Measurements from ENCODE around the gene PRMT7. TPM values are rescaled to one million over a fixed set of nuclear protein-coding genes. Genes with fewer than 3 reads are reported as not detected.

PRMT7 gene, protein sequence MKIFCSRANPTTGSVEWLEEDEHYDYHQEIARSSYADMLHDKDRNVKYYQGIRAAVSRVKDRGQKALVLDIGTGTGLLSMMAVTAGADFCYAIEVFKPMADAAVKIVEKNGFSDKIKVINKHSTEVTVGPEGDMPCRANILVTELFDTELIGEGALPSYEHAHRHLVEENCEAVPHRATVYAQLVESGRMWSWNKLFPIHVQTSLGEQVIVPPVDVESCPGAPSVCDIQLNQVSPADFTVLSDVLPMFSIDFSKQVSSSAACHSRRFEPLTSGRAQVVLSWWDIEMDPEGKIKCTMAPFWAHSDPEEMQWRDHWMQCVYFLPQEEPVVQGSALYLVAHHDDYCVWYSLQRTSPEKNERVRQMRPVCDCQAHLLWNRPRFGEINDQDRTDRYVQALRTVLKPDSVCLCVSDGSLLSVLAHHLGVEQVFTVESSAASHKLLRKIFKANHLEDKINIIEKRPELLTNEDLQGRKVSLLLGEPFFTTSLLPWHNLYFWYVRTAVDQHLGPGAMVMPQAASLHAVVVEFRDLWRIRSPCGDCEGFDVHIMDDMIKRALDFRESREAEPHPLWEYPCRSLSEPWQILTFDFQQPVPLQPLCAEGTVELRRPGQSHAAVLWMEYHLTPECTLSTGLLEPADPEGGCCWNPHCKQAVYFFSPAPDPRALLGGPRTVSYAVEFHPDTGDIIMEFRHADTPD
- total RNA-seq (33.7 TPM), polyA plus RNA-seq (ENCODE audit: insufficient read depth, low read depth, low replicate concordance) (20.4 TPM)
- long read RNA-seq, donor 1, partial matches to known transcripts = 0 of 2 reads
- long read RNA-seq, donor 1, other reads (novel, unspliced or antisense) = 0 of 2 reads
- long read RNA-seq, donor 2, partial matches to known transcripts = 0 of 2 reads
- long read RNA-seq, donor 2, other reads (novel, unspliced or antisense) = 0 of 2 reads
- long read RNA-seq, donor 3, partial matches to known transcripts = 0 of 3 reads
- long read RNA-seq, donor 3, other reads (novel, unspliced or antisense) = 0 of 3 reads
- long read RNA-seq, donor 4, partial matches to known transcripts = 0 of 2 reads
- long read RNA-seq, donor 4, other reads (novel, unspliced or antisense) = 0 of 2 reads
- long read RNA-seq, donor 5, partial matches to known transcripts = 0 of 1 reads
- long read RNA-seq, donor 5, other reads (novel, unspliced or antisense) = 0 of 1 reads
- long read RNA-seq, donor 6 = 0 reads
- long read RNA-seq, donor 7, partial matches to known transcripts = 5 of 15 reads
- long read RNA-seq, donor 7, other reads (novel, unspliced or antisense) = 9 of 15 reads
- long read RNA-seq, donor 8, partial matches to known transcripts = 0 of 2 reads
- long read RNA-seq, donor 8, other reads (novel, unspliced or antisense) = 0 of 2 reads
- long read RNA-seq, donor 9, partial matches to known transcripts = 0 of 2 reads
- long read RNA-seq, donor 9, other reads (novel, unspliced or antisense) = 0 of 2 reads
- long read RNA-seq, donor 10 = 0 reads

DNA sequence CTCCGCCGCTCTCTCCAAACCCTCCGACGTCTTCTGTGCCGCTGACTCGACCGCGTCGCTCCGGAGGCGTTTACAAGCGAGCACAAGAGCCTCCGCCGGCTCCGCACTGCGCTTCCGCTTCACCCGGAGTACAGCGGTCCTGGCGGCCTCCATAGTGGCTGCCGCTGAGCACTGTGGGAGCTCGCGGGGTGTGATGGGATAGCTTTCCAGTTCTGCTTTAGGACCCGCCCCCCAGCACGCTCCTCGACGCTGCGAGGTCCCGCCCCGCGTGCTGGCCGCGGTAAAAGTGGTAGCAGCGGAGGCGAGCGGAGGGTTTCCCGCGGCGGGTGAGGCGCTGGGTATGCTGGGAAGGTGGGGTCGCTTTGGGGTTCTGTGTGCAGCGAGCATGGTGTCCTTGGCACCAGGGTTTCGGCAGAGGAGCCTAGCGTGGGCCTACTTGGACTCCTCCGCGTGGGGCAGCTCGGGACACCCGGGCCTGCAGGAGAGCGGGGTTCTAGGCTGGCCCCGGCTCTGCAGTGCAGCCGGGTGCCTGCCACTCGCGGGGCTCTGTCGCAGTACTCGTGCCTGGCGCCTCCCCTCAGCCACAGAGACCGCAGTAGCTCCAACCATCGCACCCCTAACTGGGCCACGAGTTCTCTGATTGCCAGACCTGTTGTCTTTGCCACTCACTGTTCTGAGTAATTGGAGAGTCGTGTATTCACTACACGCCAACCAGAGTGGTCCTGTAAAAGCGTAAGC is at the start of gene PRMT7, which contains the start of gene SLC7A6OS:
TSS of gene PRMT7 (plus strand) at position 246 of the 738 bp plus-strand sequence. CDS start 4,961 bp downstream, outside the sequence.
TSS of gene SLC7A6OS (minus strand) at position 173 of the 738 bp plus-strand sequence. CDS start at position 153, 20 bp downstream.
- Histone ChIP-seq H3K27me3 (ENCODE audit: control insufficient read depth, insufficient read depth, low read length) (no peaks in the 10 kb centered on the region), H3K4me1 (ENCODE audit: control insufficient read depth in 2 of 3, insufficient read depth in 2 of 3, low read depth in 1 of 3, low read length in 3 of 3) (peaks cover 0 to 13% (median 7%) of the 10 kb centered on the region in 3 donors), H3K4me3 (ENCODE audit: low read length in 3 of 3) (peak within 1 kb of the TSS; percentile 94 to 99 (median 98)), H3K9me3 (ENCODE audit: control insufficient read depth in 2 of 3, insufficient read depth in 1 of 3, low read length in 3 of 3) (no peaks in the 10 kb centered on the region), H3K36me3 (ENCODE audit: control insufficient read depth in 2 of 3, insufficient read depth in 3 of 3, low read length in 3 of 3) (peaks cover 2 to 15% (median 4%) of the 10 kb centered on the region in 3 donors), H3K9ac (ENCODE audit: low read length in 3 of 3) (peak within 1 kb of the TSS; percentile 68 to 94 (median 94)), H3K27ac (ENCODE audit: low read depth in 2 of 2, low read length in 2 of 2) (peak within 1 kb of the TSS; percentile 57 to 82)
- intact Hi-C loops (cut with DNase I) = loop anchor here (10.0 kb wide), 1 partner anchor 46 kb away; the partner anchor contains the start of gene SLC7A6
- TF ChIP-seq, protein P1, sequence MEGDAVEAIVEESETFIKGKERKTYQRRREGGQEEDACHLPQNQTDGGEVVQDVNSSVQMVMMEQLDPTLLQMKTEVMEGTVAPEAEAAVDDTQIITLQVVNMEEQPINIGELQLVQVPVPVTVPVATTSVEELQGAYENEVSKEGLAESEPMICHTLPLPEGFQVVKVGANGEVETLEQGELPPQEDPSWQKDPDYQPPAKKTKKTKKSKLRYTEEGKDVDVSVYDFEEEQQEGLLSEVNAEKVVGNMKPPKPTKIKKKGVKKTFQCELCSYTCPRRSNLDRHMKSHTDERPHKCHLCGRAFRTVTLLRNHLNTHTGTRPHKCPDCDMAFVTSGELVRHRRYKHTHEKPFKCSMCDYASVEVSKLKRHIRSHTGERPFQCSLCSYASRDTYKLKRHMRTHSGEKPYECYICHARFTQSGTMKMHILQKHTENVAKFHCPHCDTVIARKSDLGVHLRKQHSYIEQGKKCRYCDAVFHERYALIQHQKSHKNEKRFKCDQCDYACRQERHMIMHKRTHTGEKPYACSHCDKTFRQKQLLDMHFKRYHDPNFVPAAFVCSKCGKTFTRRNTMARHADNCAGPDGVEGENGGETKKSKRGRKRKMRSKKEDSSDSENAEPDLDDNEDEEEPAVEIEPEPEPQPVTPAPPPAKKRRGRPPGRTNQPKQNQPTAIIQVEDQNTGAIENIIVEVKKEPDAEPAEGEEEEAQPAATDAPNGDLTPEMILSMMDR (IDR thresholded peaks at IDR 0.05; ENCODE audit: borderline replicate concordance, extremely low read depth, insufficient read depth) = peak; percentile 14
- peak; percentile 92 to 97 (median 95) for DNase-seq
- no peak for FAIRE-seq

DNA sequence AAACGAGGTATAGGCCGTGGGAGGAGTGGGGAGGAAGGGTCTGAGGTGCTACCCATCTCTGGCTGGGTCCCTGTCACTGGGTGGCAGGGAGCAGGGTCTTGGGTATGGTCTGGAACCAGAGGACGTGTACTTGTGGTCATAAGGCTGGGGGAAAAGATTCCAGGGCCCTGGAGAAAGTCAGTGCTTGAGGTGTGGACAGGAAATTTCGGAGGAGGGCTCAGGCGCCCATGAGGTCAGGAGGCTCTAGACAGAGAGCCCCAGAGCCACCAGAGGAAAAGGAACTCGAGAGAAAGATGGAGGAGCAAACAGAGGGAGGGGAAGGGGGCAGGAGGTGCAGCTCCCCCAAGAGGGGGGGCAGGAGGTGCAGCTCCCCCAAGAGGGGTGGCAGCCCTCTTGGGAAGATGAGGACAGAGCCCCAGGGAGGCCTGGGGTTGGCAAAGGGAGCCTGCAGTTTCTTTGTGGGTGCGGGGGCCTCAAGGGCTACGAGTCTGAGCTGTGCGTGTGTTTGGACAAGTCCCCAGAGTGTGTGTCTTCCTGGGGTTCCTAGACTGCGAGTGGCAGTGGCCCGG is 47.2 kb upstream of the PRMT7 start:
- no peak for DNase-seq
- TF ChIP-seq, protein P1 (IDR thresholded peaks at IDR 0.05; ENCODE audit: borderline replicate concordance, extremely low read depth, insufficient read depth) = no peak
- intact Hi-C loops (cut with DNase I) = loop anchor here (10.0 kb wide), 1 partner anchor 51 kb away; the partner anchor contains the start of genes PRMT7 and SLC7A6OS
- peak overlapping the region in 2 of 3 donors; percentile 14 to 74 for H3K9ac ChIP-seq (ENCODE audit: low read length in 3 of 3)
- H3K4me3 ChIP-seq (ENCODE audit: low read length in 3 of 3) = peak overlapping the region in 1 of 3 donors; percentile 77
- H3K36me3 ChIP-seq (ENCODE audit: control insufficient read depth in 2 of 3, insufficient read depth in 3 of 3, low read length in 3 of 3) = peaks cover 0 to 15% (median 6%) of the 10 kb centered on the region in 3 donors
- H3K27me3 ChIP-seq (ENCODE audit: control insufficient read depth, insufficient read depth, low read length) = no peaks in the 10 kb centered on the region
- FAIRE-seq = no peak
- H3K4me1 ChIP-seq (ENCODE audit: control insufficient read depth in 2 of 3, insufficient read depth in 2 of 3, low read depth in 1 of 3, low read length in 3 of 3) = peaks cover 0 to 30% (median 21%) of the 10 kb centered on the region in 3 donors
- H3K27ac ChIP-seq (ENCODE audit: low read depth in 2 of 2, low read length in 2 of 2) = peak overlapping the region; percentile 92 to 96
- H3K9me3 ChIP-seq (ENCODE audit: control insufficient read depth in 2 of 3, insufficient read depth in 1 of 3, low read length in 3 of 3) = no peaks in the 10 kb centered on the region
